ENCODE results near the gene NMS.

GRCh38 chr2:100524331-100524730 is 54.0 kb downstream of the NMS start:
- TF ChIP-seq ZZZ3 (IDR thresholded peaks at IDR 0.05; ENCODE audit: control insufficient read depth, insufficient read length, low read depth) (no peak), CTCF (IDR thresholded peaks at IDR 0.05 in 2 of 3, conservative IDR thresholded peaks at IDR 0.05 in 1 of 3; ENCODE audit: control insufficient read depth in 2 of 3, extremely low read depth in 1 of 3, insufficient read depth in 1 of 3, low read depth in 3 of 3, low read length in 3 of 3) (no peak), ZBTB33 (IDR thresholded peaks at IDR 0.05) (no peak), GABPA (IDR thresholded peaks at IDR 0.05; ENCODE audit: low read depth) (no peak), TAF1 (IDR thresholded peaks at IDR 0.05; ENCODE audit: borderline replicate concordance, low read depth, low read length) (no peak), POLR2A (IDR thresholded peaks at IDR 0.05; ENCODE audit: low read depth, low read length) (no peak), USF2 (IDR thresholded peaks at IDR 0.05; ENCODE audit: borderline replicate concordance, low read depth, low read length) (no peak), NRF1 (conservative IDR thresholded peaks at IDR 0.05; ENCODE audit: low read depth, low read length) (no peak), ESRRA (IDR thresholded peaks at IDR 0.05; ENCODE audit: low read length) (no peak), CHD4 (IDR thresholded peaks at IDR 0.05) (no peak), ATF3 (IDR thresholded peaks at IDR 0.05; ENCODE audit: borderline replicate concordance, extremely low read depth, low read depth, low read length) (no peak), SREBF2 (IDR thresholded peaks at IDR 0.05; ENCODE audit: low read length) (no peak), BHLHE40 (IDR thresholded peaks at IDR 0.05; ENCODE audit: borderline replicate concordance in 1 of 2, low read depth in 2 of 2, low read length in 1 of 2) (no peak)
